GM12878 (cell line): ENCODE results near the gene ATP6V1F. TPM values are rescaled to one million over a fixed set of nuclear protein-coding genes. Genes with fewer than 3 reads are reported as not detected.

ENCODE experiments used
- ATAC-seq: fragments of 200-7000 bp; cut with Tn5 transposase; 3 replicates; pipeline ENCODE4 v1.9.1; 2020; ENCODE audit warnings: mild to moderate bottlenecking, moderate library complexity
- BruUV-seq: library from RNA; stranded (reverse); fragments of 400-500 nt; replicated peaks from 2 replicates; lab custom pipeline; 2021; lab: Mats Ljungman, UMichigan
- CTCF ChIA-PET: fragments of 300-600 bp; sonication (Branson Sonifier 250); formaldehyde crosslinking; extraction: SDS; loops from one replicate; lab custom pipeline; 2021; ENCODE audit warnings: inconsistent platforms; lab: Yijun Ruan, JAX
- POLR2A ChIA-PET: fragments of 350-600 bp; formaldehyde crosslinking; extraction: SDS; loops from one replicate; lab custom pipeline; 2021; ENCODE audit warnings: inconsistent platforms; lab: Charles Lee
- RAD21 ChIA-PET: fragments of 300-600 bp; sonication (Branson Sonifier 250); formaldehyde crosslinking; loops from one replicate; lab custom pipeline; 2023; ENCODE audit warnings: antibody characterized with exemption; ENCODE audit not compliant: unreplicated experiment; lab: Charles Lee
- SMC1A ChIA-PET: fragments of 300-600 bp; sonication (Branson Sonifier 250); formaldehyde crosslinking; loops from one replicate; lab custom pipeline; 2023; ENCODE audit not compliant: unreplicated experiment, uncharacterized antibody; lab: Charles Lee
- DNase-seq: peaks from one replicate; pipeline ENCODE4 v3.0.0-alpha.2; 2011; ENCODE audit warnings: low read depth, low spot score
- FAIRE-seq: peaks from 3 replicates; lab custom pipeline; 2011; peaks lifted over from hg19 to GRCh38; lab: Jason Lieb, UNC
- H2AFZ ChIP-seq: 2 replicates; pipeline ENCODE4 v1.6.0; 2011; ENCODE audit warnings: low read depth, low read length, control low read depth; ENCODE audit not compliant: control insufficient read depth
- H3K27ac ChIP-seq: 2 replicates; pipeline ENCODE4 v1.5.1; 2011; ENCODE audit warnings: control low read depth; ENCODE audit not compliant: control insufficient read depth, insufficient read depth
- H3K27me3 ChIP-seq, 2 experiments: replicated peaks in 1 of 2; 2 replicates each; pipeline versions ENCODE4 v1.6.0 to v1.6.1; 2011; ENCODE audit warnings: low read length in 1 of 2; ENCODE audit not compliant: control insufficient read depth in 2 of 2, insufficient read depth in 2 of 2
- H3K36me3 ChIP-seq, 2 experiments: 2 replicates each; pipeline ENCODE4 v1.5.1; 2011; ENCODE audit warnings: low read length in 1 of 2; ENCODE audit not compliant: control insufficient read depth in 2 of 2, insufficient read depth in 2 of 2
- H3K4me1 ChIP-seq: 2 replicates; pipeline ENCODE4 v1.6.1; 2011; ENCODE audit warnings: mild to moderate bottlenecking, low read length, moderate library complexity, mixed read lengths; ENCODE audit not compliant: control insufficient read depth, insufficient read depth
- H3K4me2 ChIP-seq: 2 replicates; pipeline ENCODE4 v1.6.0; 2011; ENCODE audit warnings: control low read depth; ENCODE audit not compliant: control insufficient read depth, insufficient read depth
- H3K4me3 ChIP-seq: fragments of 200-600 bp; sonication (generic); 2 replicates; pipeline ENCODE4 v1.5.1; 2016
- H3K79me2 ChIP-seq: 2 replicates; pipeline ENCODE4 v1.6.0; 2011; ENCODE audit warnings: low read length; ENCODE audit not compliant: control insufficient read depth, insufficient read depth
- H3K9ac ChIP-seq: 2 replicates; pipeline ENCODE4 v1.8.0; 2011; ENCODE audit warnings: low read length, control low read depth, mixed read lengths; ENCODE audit not compliant: control insufficient read depth, insufficient read depth
- H3K9me3 ChIP-seq: replicated peaks from 3 replicates; pipeline ENCODE4 v1.5.1; 2011; ENCODE audit warnings: mild to moderate bottlenecking, low read length; ENCODE audit not compliant: control insufficient read depth, insufficient read depth
- H4K20me1 ChIP-seq: 2 replicates; pipeline ENCODE4 v1.6.0; 2011; ENCODE audit not compliant: control insufficient read depth, insufficient read depth
- CBX3 ChIP-seq: fragments of 200-600 bp; sonication (generic); IDR thresholded peaks from 2 replicates; pipeline ENCODE4 v1.6.1; 2016; ENCODE audit warnings: low read depth, borderline replicate concordance
- ETV6 ChIP-seq, 2 experiments: fragments of 450-650 bp in 1 of 2; IDR thresholded peaks in 1 of 2; conservative IDR thresholded peaks in 1 of 2; 2 replicates each; pipeline ENCODE4 v1.6.1; 2014; ENCODE audit warnings: antibody characterized with exemption in 1 of 2, borderline replicate concordance in 1 of 2, low read depth in 1 of 2, mild to moderate bottlenecking in 1 of 2, moderate library complexity in 1 of 2
- FOS ChIP-seq: IDR thresholded peaks from 3 replicates; pipeline ENCODE4 v1.6.1; 2011; ENCODE audit warnings: borderline replicate concordance; ENCODE audit not compliant: insufficient read length; ENCODE audit errors: extremely low read depth
- GABPA ChIP-seq: IDR thresholded peaks from 2 replicates; pipeline ENCODE4 v1.6.1; 2014; ENCODE audit warnings: antibody characterized with exemption, low read depth, mild to moderate bottlenecking, inconsistent platforms
- LARP7 ChIP-seq: fragments of 450-650 bp; IDR thresholded peaks from 2 replicates; pipeline ENCODE4 v1.6.1; 2017; ENCODE audit warnings: mild to moderate bottlenecking
- MTA3 ChIP-seq: IDR thresholded peaks from 2 replicates; pipeline ENCODE4 v1.6.1; 2012; ENCODE audit warnings: low read length, inconsistent platforms, borderline replicate concordance
- MYC ChIP-seq: IDR thresholded peaks from 2 replicates; pipeline ENCODE4 v1.6.1; 2011; ENCODE audit warnings: mild to moderate bottlenecking, low read length, moderate library complexity, inconsistent platforms; ENCODE audit not compliant: insufficient read depth, insufficient replicate concordance, insufficient read length, severe bottlenecking
- NFYA ChIP-seq: IDR thresholded peaks from 2 replicates; pipeline ENCODE4 v1.6.1; 2011; ENCODE audit warnings: low read depth, mild to moderate bottlenecking, low read length, improper control_type of control experiment, borderline replicate concordance
- TCF3 ChIP-seq: IDR thresholded peaks from 2 replicates; pipeline ENCODE4 v1.6.1; 2012; ENCODE audit warnings: low read depth, mild to moderate bottlenecking, low read length, borderline replicate concordance; ENCODE audit not compliant: insufficient read depth
- ZNF217 ChIP-seq: fragments of 450-650 bp; IDR thresholded peaks from 2 replicates; pipeline ENCODE4 v1.6.1; 2017; ENCODE audit warnings: antibody characterized with exemption, mild to moderate bottlenecking
- ZSCAN29 ChIP-seq: fragments of 450-650 bp; IDR thresholded peaks from 2 replicates; pipeline ENCODE4 v1.6.1; 2017; ENCODE audit warnings: mild to moderate bottlenecking, moderate library complexity
- WGBS: methylation state at CpG from one replicate; pipeline ENCODE4 v1.1.6; 2016; ENCODE audit warnings: low lambda C conversion rate; ENCODE audit not compliant: insufficient replicate concordance, insufficient coverage; ENCODE audit errors: missing lambda C conversion rate; 5-methylcytosine and 5-hydroxymethylcytosine counted together
- in situ Hi-C: fragments of 300-500 bp; cut with MboI; formaldehyde crosslinking; loops from 9 replicates; pipeline ENCODE4 v1.14.3; 2018; ENCODE audit warnings: mixed read lengths
- intact Hi-C: fragments of 100-400 bp; cut with micrococcal nuclease; formaldehyde crosslinking; loops from one replicate; pipeline ENCODE4 v1.14.2; 2022; ENCODE audit not compliant: unreplicated experiment
- polyA plus RNA-seq, 11 experiments: library from polyadenylated mRNA; depleted of rRNA in 4 of 11; unstranded in 6 of 11; stranded (reverse) in 5 of 11; fragments of >200 nt; fragmentation: Nextera tagmentation in 4 of 11; fragmentation: Illumina TruSeq in 1 of 11; extraction: Ambion mirVana in 4 of 11; extraction: Trizol in 1 of 11; gene quantifications; 1 replicate in 1 of 11; 2 replicates in 10 of 11; pipeline versions ENCODE4 v1.2.1 to v1.2.3, GENCODE V29; 2011 to 2016; ENCODE audit warnings: inconsistent platforms in 2 of 11, missing spikeins in 2 of 11, low read depth in 1 of 11
- total RNA-seq, 4 experiments: library from RNA; depleted of rRNA in 3 of 4; stranded (reverse); fragments of >200 nt in 3 of 4; fragmentation: Illumina TruSeq in 1 of 4; extraction: Trizol in 1 of 4; gene quantifications; 2 replicates each; pipeline versions ENCODE4 v1.2.1 to v1.2.3, GENCODE V29; 2013 to 2021
- TF ChIP-seq, protein P1 (sequence below): fragments of 450-650 bp; IDR thresholded peaks from 2 replicates; pipeline ENCODE4 v1.6.1; 2016; ENCODE audit warnings: mild to moderate bottlenecking, moderate library complexity, borderline replicate concordance
- TF ChIP-seq, protein P2 (sequence below): fragments of 450-650 bp; IDR thresholded peaks from 2 replicates; pipeline ENCODE4 v1.6.1; 2017; ENCODE audit warnings: mild to moderate bottlenecking, low read depth, inconsistent platforms; ENCODE audit not compliant: poor library complexity, severe bottlenecking

Gene ATP6V1F
- total and polyA plus RNA-seq, 10 of the 15 experiments (the other 5 are each of a cell fraction or from before 2014, with no cell fraction given): 111 to 343 (median 203) TPM

DNA sequence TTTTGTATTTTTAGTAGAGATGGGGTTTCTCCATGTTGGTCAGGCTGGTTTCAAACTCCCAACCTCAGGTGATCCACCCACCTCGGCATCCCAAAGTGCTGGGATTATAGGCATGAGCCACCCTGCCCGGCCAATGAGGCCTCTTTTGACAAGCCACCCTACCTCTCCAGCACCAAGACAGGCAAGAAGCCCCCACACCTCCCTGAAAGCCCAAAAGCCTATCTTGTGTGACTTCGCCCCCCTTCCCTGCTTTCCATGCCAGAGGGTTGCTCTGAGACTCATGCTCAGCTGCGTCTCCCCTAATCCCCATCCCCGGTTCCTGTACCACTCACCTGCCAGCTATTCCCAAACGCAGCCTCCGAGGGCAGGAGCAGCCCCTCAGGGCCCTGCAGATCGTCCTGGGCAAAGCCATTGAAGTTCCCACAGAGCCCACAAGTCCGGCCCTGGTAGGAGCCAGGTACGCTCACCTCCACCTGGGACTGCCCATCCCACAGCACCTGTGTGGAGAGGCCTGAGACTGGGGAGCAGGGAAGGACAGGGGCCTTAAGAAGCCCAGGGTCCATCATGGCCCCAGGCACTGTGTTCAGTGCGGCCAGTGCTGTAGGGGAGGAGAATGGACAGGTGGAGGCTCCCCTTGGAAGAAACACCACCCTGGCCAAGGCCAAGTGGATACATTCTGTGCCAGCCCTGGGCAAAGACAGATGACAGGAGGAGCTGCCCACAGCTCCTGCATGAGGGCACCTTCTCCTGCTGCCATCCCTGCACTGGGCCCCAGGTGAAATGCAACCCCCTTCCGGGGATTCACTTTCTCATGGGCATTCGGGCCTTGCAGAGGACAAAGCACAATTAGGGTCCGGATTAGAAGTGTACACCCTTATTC, 15.8 kb downstream of the ATP6V1F start:
- H3K36me3 ChIP-seq: no peaks in the 10 kb centered on the region
- H3K9me3 ChIP-seq: no peaks in the 10 kb centered on the region
- H4K20me1 ChIP-seq: no peaks in the 10 kb centered on the region
- TF ChIP-seq MTA3: no peak
- TF ChIP-seq ZNF217: no peak
- no peak for TF ChIP-seq GABPA
- no peak for TF ChIP-seq LARP7
- TF ChIP-seq NFYA: no peak
- no peak for TF ChIP-seq CBX3
- no peak for TF ChIP-seq ZSCAN29
- no peak for TF ChIP-seq FOS
- TF ChIP-seq, protein P1, sequence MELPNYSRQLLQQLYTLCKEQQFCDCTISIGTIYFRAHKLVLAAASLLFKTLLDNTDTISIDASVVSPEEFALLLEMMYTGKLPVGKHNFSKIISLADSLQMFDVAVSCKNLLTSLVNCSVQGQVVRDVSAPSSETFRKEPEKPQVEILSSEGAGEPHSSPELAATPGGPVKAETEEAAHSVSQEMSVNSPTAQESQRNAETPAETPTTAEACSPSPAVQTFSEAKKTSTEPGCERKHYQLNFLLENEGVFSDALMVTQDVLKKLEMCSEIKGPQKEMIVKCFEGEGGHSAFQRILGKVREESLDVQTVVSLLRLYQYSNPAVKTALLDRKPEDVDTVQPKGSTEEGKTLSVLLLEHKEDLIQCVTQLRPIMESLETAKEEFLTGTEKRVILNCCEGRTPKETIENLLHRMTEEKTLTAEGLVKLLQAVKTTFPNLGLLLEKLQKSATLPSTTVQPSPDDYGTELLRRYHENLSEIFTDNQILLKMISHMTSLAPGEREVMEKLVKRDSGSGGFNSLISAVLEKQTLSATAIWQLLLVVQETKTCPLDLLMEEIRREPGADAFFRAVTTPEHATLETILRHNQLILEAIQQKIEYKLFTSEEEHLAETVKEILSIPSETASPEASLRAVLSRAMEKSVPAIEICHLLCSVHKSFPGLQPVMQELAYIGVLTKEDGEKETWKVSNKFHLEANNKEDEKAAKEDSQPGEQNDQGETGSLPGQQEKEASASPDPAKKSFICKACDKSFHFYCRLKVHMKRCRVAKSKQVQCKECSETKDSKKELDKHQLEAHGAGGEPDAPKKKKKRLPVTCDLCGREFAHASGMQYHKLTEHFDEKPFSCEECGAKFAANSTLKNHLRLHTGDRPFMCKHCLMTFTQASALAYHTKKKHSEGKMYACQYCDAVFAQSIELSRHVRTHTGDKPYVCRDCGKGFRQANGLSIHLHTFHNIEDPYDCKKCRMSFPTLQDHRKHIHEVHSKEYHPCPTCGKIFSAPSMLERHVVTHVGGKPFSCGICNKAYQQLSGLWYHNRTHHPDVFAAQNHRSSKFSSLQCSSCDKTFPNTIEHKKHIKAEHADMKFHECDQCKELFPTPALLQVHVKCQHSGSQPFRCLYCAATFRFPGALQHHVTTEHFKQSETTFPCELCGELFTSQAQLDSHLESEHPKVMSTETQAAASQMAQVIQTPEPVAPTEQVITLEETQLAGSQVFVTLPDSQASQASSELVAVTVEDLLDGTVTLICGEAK: no peak
- TF ChIP-seq TCF3: no peak
- TF ChIP-seq, protein P2, sequence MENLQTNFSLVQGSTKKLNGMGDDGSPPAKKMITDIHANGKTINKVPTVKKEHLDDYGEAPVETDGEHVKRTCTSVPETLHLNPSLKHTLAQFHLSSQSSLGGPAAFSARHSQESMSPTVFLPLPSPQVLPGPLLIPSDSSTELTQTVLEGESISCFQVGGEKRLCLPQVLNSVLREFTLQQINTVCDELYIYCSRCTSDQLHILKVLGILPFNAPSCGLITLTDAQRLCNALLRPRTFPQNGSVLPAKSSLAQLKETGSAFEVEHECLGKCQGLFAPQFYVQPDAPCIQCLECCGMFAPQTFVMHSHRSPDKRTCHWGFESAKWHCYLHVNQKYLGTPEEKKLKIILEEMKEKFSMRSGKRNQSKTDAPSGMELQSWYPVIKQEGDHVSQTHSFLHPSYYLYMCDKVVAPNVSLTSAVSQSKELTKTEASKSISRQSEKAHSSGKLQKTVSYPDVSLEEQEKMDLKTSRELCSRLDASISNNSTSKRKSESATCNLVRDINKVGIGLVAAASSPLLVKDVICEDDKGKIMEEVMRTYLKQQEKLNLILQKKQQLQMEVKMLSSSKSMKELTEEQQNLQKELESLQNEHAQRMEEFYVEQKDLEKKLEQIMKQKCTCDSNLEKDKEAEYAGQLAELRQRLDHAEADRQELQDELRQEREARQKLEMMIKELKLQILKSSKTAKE: no peak
- no peak for TF ChIP-seq MYC
- TF ChIP-seq ETV6 (conservative IDR thresholded peaks at IDR 0.05 in 1 of 2, IDR thresholded peaks at IDR 0.05 in 1 of 2; ENCODE audit: borderline replicate concordance in 1 of 2, low read depth in 1 of 2): no peak
- TF ChIP-seq, all 136 proteins: peak for 0
- in situ Hi-C loops: no loop called here
- no peaks in the 10 kb centered on the region for H3K79me2 ChIP-seq
- no peaks in the 10 kb centered on the region for H3K27me3 ChIP-seq
- no peak overlapping the region for H3K27ac ChIP-seq
- SMC1A ChIA-PET: interaction anchor here (0.7 to 0.9 kb wide), 2 partner anchors 11 to 88 kb away, joined by 3 read pairs; no protein-coding TSS in a partner anchor
- 81% methylated on average over 14 of the region's 14 CpGs for WGBS
- RAD21 ChIA-PET: interaction anchor here (0.7 kb wide), 1 partner anchor 378 kb away, joined by 5 read pairs; no protein-coding TSS in a partner anchor
- no peak overlapping the region for H3K4me2 ChIP-seq
- intact Hi-C loops: no loop called here
- H3K9ac ChIP-seq: no peak overlapping the region
- H3K4me1 ChIP-seq: peaks cover 3% of the 10 kb centered on the region; the same call in 1 of the 2 replicates
- FAIRE-seq: no peak
- POLR2A ChIA-PET: interaction anchor here (0.5 kb wide), 1 partner anchor 372 kb away, joined by 5 read pairs; no protein-coding TSS in a partner anchor
- H3K4me3 ChIP-seq: no peak overlapping the region
- no peak for DNase-seq
- CTCF ChIA-PET: interaction anchor here (0.7 to 2.0 kb wide), 3 partner anchors 16 to 770 kb away, joined by 3 to 5 read pairs (median 3); partner anchors contain the start of gene ATP6V1F
- no TSS peak for BruUV-seq
- no peak for ATAC-seq
- H2AFZ ChIP-seq: no peak overlapping the region
